Suprapubic skin (tissue), 4 donors: ENCODE measurements around the gene UBE2E3. TPM values are rescaled to one million over a fixed set of nuclear protein-coding genes. Genes with fewer than 3 reads are reported as not detected.
"Not testable (repeated sequence)": the region's sequence is repeated elsewhere in the genome, so short reads cannot be mapped to it uniquely, and the experiment has no call there.

Experiments
- DNase-seq, 2 donors: peaks; one replicate each; pipeline ENCODE4 v3.0.0-alpha.2; 2019; ENCODE audit warnings: low spot score in 2 of 2
- H3K27ac ChIP-seq: fragments of 200-600 bp; sonication (generic); one replicate; pipeline ENCODE4 v1.5.1; 2019
- H3K27me3 ChIP-seq: fragments of 200-600 bp; sonication (generic); one replicate; pipeline ENCODE4 v1.5.1; 2019
- H3K36me3 ChIP-seq: fragments of 200-600 bp; sonication (generic); one replicate; pipeline ENCODE4 v1.5.1; 2019
- H3K4me1 ChIP-seq: fragments of 200-600 bp; sonication (generic); one replicate; pipeline ENCODE4 v1.5.1; 2019
- H3K4me3 ChIP-seq: fragments of 200-600 bp; sonication (generic); one replicate; pipeline ENCODE4 v1.5.1; 2019; ENCODE audit warnings: mild to moderate bottlenecking
- H3K9me3 ChIP-seq: fragments of 200-600 bp; sonication (generic); one replicate; pipeline ENCODE4 v1.5.1; 2019
- EP300 ChIP-seq: sonication (generic); formaldehyde crosslinking; IDR thresholded peaks from one replicate; pipeline ENCODE4 v1.6.1; 2017; ENCODE audit warnings: antibody characterized with exemption
- POLR2A ChIP-seq, 2 donors: fragments of 450-650 bp; IDR thresholded peaks; one replicate each; pipeline ENCODE4 v1.6.1; 2017; ENCODE audit warnings: antibody characterized with exemption in 2 of 2, mild to moderate bottlenecking in 2 of 2, moderate library complexity in 2 of 2
- POLR2AphosphoS5 ChIP-seq, 3 donors: sonication (generic); formaldehyde crosslinking; IDR thresholded peaks; one replicate each; pipeline ENCODE4 v1.6.1; 2017; ENCODE audit warnings: antibody characterized with exemption in 3 of 3
- WGBS: methylation state at CpG from one replicate; pipeline ENCODE4 v1.1.5; 2018; 5-methylcytosine and 5-hydroxymethylcytosine counted together
- total RNA-seq, 4 donors: library from RNA; depleted of rRNA; stranded (reverse); fragments of >200 nt; gene quantifications; one replicate each; pipeline ENCODE4 v1.1.0, GENCODE V29; 2016
- TF ChIP-seq, protein P1 (sequence below), 2 donors: fragments of 200-600 bp in 1 of 2; fragments of 450-650 bp in 1 of 2; sonication (generic) in 1 of 2; IDR thresholded peaks; one replicate each; pipeline ENCODE4 v1.5.1; 2016 to 2019; ENCODE audit warnings: antibody characterized with exemption in 2 of 2, mild to moderate bottlenecking in 1 of 2, moderate library complexity in 1 of 2

Gene UBE2E3
- total RNA-seq, 4 donors from 2014 or later: 50.6 to 79.5 (median 66.1) TPM

DNA sequence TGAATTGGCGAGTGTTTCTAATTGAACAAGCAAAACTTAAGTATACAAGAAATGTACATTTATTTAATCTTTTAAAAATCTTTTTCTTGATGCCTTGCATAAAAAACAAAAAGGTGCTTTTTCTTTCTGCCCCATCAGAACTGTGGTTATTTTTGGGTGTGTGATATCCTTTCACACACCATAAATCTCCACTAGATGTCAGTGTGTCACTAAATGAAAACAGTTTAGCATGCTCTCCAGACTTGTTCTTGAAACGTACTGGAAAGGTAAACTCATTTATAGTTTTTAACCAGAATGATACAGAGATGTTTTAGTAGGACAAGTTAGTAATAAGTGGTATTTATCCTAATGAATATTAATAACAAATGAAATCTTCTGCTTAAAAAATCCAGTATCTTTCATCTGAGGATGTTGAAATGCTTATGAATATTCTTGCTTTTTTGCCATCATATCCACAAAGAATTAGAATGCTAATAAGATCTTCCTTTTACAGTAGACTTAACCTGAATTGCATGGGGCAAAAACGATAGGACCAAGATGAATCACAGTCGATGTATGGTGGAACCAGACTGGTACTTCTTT, 96.8 kb downstream of the UBE2E3 start:
- DNase-seq: no peak
- no peaks in the 10 kb centered on the region for H3K36me3 ChIP-seq
- 60% methylated on average over 4 of the region's 4 CpGs for WGBS
- TF ChIP-seq, protein P1, sequence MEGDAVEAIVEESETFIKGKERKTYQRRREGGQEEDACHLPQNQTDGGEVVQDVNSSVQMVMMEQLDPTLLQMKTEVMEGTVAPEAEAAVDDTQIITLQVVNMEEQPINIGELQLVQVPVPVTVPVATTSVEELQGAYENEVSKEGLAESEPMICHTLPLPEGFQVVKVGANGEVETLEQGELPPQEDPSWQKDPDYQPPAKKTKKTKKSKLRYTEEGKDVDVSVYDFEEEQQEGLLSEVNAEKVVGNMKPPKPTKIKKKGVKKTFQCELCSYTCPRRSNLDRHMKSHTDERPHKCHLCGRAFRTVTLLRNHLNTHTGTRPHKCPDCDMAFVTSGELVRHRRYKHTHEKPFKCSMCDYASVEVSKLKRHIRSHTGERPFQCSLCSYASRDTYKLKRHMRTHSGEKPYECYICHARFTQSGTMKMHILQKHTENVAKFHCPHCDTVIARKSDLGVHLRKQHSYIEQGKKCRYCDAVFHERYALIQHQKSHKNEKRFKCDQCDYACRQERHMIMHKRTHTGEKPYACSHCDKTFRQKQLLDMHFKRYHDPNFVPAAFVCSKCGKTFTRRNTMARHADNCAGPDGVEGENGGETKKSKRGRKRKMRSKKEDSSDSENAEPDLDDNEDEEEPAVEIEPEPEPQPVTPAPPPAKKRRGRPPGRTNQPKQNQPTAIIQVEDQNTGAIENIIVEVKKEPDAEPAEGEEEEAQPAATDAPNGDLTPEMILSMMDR (IDR thresholded peaks at IDR 0.05): peak; percentile 17 to 48
- TF ChIP-seq POLR2AphosphoS5 (IDR thresholded peaks at IDR 0.05): no peak
- no peak overlapping the region for H3K27ac ChIP-seq
- no peaks in the 10 kb centered on the region for H3K4me1 ChIP-seq
- H3K4me3 ChIP-seq: no peak overlapping the region
- H3K27me3 ChIP-seq: no peaks in the 10 kb centered on the region
- H3K9me3 ChIP-seq: no peaks in the 10 kb centered on the region

DNA sequence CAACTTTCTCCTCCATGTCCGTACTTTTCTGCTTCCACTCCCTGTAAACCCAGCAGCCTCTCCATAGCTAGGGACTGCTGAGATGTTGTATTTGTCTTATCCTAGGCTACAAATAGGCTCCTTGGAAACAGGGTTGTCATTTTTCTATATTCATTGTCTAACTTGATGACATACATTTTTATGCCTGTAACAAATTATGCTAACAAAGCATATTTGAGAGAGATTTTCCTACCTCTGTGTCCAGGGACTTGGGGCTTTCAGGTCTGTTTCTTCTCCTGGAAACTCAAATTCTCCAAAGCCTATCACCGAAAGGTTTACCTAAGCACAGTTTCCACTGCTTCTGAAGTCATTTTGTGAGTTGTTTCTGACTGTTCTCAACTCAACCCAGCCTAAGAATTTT, 102.7 kb downstream of the UBE2E3 start:
- H3K4me3 ChIP-seq: no peak overlapping the region
- H3K4me1 ChIP-seq: no peaks in the 10 kb centered on the region
- TF ChIP-seq POLR2A (IDR thresholded peaks at IDR 0.05) (no peak), POLR2AphosphoS5 (IDR thresholded peaks at IDR 0.05) (no peak), EP300 (no peak)
- TF ChIP-seq, protein P1 (IDR thresholded peaks at IDR 0.05): no peak
- H3K9me3 ChIP-seq: no peaks in the 10 kb centered on the region
- no peak overlapping the region for H3K27ac ChIP-seq
- 91% methylated on average over 2 of the region's 2 CpGs for WGBS
- no peak for DNase-seq
- H3K27me3 ChIP-seq: no peaks in the 10 kb centered on the region
- H3K36me3 ChIP-seq: no peaks in the 10 kb centered on the region

DNA sequence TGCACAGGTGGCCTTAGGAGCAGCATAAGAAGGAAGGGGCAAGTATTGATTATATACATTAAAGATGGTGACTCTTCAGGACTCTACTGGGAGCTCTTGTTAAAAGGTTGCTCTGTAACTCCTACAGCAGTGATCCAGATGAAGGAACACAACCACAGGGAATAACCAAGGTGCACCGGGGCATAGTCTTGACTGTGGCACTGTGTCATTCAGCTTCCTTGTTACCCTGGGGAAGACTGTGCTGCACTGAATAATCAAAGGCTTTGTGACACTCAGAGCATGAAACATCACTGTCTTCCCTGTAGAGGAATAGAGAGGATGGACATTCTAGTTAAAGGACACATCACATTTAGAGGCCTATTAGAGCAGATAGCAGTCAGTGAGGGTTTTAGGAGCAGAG, 105.3 kb downstream of the UBE2E3 start:
- 87% methylated on average over 1 of the region's 1 CpG for WGBS
- Histone ChIP-seq H3K27me3 (no peaks in the 10 kb centered on the region), H3K9me3 (no peaks in the 10 kb centered on the region), H3K27ac (no peak overlapping the region), H3K4me1 (no peaks in the 10 kb centered on the region), H3K4me3 (no peak overlapping the region), H3K36me3 (no peaks in the 10 kb centered on the region)
- no peak for DNase-seq
- TF ChIP-seq EP300 (no peak), POLR2A (IDR thresholded peaks at IDR 0.05) (no peak), POLR2AphosphoS5 (IDR thresholded peaks at IDR 0.05) (no peak)
- TF ChIP-seq, protein P1 (IDR thresholded peaks at IDR 0.05): no peak

DNA sequence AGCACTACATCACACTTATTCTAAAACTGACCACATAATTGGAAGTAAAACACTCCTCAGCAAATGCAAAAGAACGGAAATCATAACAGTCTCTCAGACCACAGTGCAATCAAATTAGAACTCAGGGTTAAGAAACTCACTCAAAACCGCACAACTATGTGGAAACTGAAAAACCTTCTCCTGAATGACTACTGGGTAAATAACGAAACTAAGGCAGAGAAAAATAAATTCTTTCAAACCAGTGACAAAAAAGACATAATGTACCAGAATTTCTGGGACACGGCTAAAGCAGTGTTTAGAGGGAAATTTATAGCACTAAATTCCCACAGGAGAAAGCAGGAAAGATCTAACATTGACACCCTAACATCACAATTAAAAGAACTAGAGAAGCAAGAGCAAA, 111.5 kb downstream of the UBE2E3 start:
- not testable (repeated sequence) for H3K4me1 ChIP-seq, H3K36me3 ChIP-seq, H3K27ac ChIP-seq, H3K27me3 ChIP-seq, H3K4me3 ChIP-seq, DNase-seq
- 73% methylated on average over 4 of the region's 4 CpGs for WGBS
- H3K9me3 ChIP-seq: peaks cover 16% of the 10 kb centered on the region

DNA sequence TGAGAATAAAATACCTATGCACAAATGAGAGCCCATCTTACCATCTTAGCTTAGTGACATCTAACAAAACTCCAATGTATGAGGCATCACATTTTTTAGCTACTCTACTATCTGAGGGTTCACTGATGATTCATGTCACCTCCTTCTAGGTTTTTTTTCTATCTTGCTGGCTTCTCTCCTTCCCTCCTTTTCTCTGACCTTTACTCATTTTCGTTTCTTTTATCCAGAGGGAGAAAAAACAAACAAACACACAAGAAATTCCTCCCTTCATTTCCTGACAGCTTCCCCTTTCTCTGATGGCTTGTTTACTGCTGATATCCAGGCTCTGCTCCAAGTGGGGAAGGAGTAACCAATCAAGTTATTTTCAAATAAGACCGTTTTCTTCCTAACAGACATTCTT, 115.1 kb downstream of the UBE2E3 start:
- Histone ChIP-seq H3K4me3 (no peak overlapping the region), H3K27me3 (no peaks in the 10 kb centered on the region), H3K36me3 (no peaks in the 10 kb centered on the region), H3K9me3 (peaks cover 16% of the 10 kb centered on the region), H3K27ac (no peak overlapping the region), H3K4me1 (no peaks in the 10 kb centered on the region)
- no peak for DNase-seq
- TF ChIP-seq POLR2AphosphoS5 (IDR thresholded peaks at IDR 0.05) (no peak), POLR2A (IDR thresholded peaks at IDR 0.05) (no peak), EP300 (no peak)
- TF ChIP-seq, protein P1 (IDR thresholded peaks at IDR 0.05): no peak
- 47% methylated on average over 2 of the region's 2 CpGs for WGBS

DNA sequence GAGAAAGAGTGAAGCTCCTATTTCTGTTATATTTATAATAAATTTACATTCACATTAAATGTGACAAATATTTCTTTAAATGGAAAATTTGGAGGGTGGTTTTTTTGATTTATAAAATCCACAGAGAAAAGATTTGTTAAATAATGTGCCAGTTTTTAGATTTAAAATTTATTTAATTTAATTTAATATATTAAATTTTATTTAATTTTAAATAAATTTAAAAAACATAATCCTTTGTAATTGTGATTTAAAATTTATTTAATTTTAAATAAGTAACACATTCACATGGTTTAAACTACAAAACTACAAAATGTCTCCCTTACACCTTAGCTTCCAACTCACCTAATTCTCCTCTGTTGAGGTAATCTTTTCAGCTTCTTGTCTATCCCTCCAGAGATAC, 123.3 kb downstream of the UBE2E3 start:
- DNase-seq: no peak
- TF ChIP-seq, protein P1 (IDR thresholded peaks at IDR 0.05): no peak
- no peak for TF ChIP-seq POLR2AphosphoS5 (IDR thresholded peaks at IDR 0.05)
- TF ChIP-seq POLR2A (IDR thresholded peaks at IDR 0.05): no peak
- TF ChIP-seq EP300: no peak

More for the DNA sequence above, 123.3 kb downstream of the UBE2E3 start:
- no peaks in the 10 kb centered on the region for H3K4me1 ChIP-seq
- H3K9me3 ChIP-seq: no peaks in the 10 kb centered on the region
- H3K27ac ChIP-seq: no peak overlapping the region
- H3K36me3 ChIP-seq: no peaks in the 10 kb centered on the region
- H3K27me3 ChIP-seq: no peaks in the 10 kb centered on the region
- no peak overlapping the region for H3K4me3 ChIP-seq
